ENCODE data around the gene NLRP5. TPM values are rescaled to one million over a fixed set of nuclear protein-coding genes. Genes with fewer than 3 reads are reported as not detected.
"Not testable (repeated sequence)": the region's sequence is repeated elsewhere in the genome, so short reads cannot be mapped to it uniquely, and the experiment has no call there.

The NLRP5 gene
- total RNA-seq, 1 experiment from 2014 or later = not detected

DNA sequence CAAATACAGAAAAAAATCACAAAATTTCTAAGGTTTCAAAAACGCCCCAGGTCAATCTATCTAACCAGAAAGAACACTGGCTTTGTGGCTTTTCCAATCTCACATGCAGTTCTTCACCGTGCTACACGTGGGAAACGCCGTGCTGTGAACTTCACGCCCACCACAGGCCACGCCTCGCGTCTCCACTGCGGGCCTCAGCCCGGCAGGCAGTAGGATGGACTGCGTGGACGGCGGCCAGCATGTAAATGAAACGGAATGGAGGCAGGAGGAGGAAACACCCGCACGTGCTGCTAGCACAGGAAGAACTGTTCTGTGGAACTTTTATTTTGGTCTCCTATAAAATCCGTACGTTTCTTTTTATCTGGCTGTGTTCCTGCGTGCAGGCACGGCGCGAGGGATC is 110.7 kb downstream of the NLRP5 start:
- intact Hi-C loops (cut with micrococcal nuclease; ENCODE audit: unreplicated experiment) = no loop called here
- Histone ChIP-seq H3K4me1 (no peaks in the 10 kb centered on the region), H3K9me3 (no peaks in the 10 kb centered on the region), H3K4me3 (ENCODE audit: low read depth, low read length) (no peak overlapping the region), H3K27me3 (replicated peaks; ENCODE audit: control insufficient read depth, insufficient read depth, low read length) (no peaks in the 10 kb centered on the region), H3K36me3 (ENCODE audit: control insufficient read depth, insufficient read depth, low read length) (peaks cover 4% of the 10 kb centered on the region)
- no peak for DNase-seq
- Mint-ChIP-seq H3K36me3 (ENCODE audit: insufficient read depth, unreplicated experiment) (peaks cover 83% of the 10 kb centered on the region), H3K9me3 (ENCODE audit: unreplicated experiment) (no peaks in the 10 kb centered on the region), H3K27me3 (ENCODE audit: insufficient read depth, unreplicated experiment) (no peaks in the 10 kb centered on the region), H3K27ac (ENCODE audit: unreplicated experiment) (no peak overlapping the region), H3K4me3 (ENCODE audit: unreplicated experiment) (no peak overlapping the region), H3K4me1 (ENCODE audit: low read depth, unreplicated experiment) (no peaks in the 10 kb centered on the region)
- ChIA-PET POLR2A (no interaction called here), CTCF (no interaction called here)
- TF ChIP-seq, protein P1, sequence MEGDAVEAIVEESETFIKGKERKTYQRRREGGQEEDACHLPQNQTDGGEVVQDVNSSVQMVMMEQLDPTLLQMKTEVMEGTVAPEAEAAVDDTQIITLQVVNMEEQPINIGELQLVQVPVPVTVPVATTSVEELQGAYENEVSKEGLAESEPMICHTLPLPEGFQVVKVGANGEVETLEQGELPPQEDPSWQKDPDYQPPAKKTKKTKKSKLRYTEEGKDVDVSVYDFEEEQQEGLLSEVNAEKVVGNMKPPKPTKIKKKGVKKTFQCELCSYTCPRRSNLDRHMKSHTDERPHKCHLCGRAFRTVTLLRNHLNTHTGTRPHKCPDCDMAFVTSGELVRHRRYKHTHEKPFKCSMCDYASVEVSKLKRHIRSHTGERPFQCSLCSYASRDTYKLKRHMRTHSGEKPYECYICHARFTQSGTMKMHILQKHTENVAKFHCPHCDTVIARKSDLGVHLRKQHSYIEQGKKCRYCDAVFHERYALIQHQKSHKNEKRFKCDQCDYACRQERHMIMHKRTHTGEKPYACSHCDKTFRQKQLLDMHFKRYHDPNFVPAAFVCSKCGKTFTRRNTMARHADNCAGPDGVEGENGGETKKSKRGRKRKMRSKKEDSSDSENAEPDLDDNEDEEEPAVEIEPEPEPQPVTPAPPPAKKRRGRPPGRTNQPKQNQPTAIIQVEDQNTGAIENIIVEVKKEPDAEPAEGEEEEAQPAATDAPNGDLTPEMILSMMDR (IDR thresholded peaks at IDR 0.05; ENCODE audit: insufficient read depth in 1 of 2, low read depth in 1 of 2, low read length in 1 of 2, severe bottlenecking in 1 of 2, unreplicated experiment in 1 of 2) = no peak
- BruUV-seq (replicated peaks) = no TSS peak

DNA sequence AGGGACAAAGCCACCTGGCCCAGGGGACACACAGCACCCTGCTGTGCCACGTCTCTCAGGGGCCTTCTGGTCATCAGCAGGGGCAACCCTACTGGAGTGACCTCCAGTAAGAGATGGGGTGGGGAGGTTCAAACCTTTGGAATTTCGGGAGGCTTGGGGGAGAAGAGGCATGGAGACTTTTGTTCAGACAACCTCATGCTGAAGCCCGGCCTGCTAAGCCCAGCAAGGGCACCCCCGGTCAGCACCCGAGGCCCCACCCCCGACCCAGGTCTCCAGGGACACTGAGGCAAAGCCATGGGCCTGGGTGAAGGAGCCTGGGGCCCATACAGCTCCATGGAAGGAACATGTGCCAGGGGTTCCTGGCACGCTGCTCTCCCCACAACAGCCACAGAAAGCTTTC is 111.2 kb downstream of the NLRP5 start:
- Histone ChIP-seq H3K27me3 (replicated peaks; ENCODE audit: control insufficient read depth, insufficient read depth, low read length) (no peaks in the 10 kb centered on the region), H3K4me3 (ENCODE audit: low read depth, low read length) (no peak overlapping the region), H3K9me3 (no peaks in the 10 kb centered on the region), H3K36me3 (ENCODE audit: control insufficient read depth, insufficient read depth, low read length) (peaks cover 4% of the 10 kb centered on the region), H3K4me1 (no peaks in the 10 kb centered on the region)
- TF ChIP-seq, protein P1 (IDR thresholded peaks at IDR 0.05; ENCODE audit: insufficient read depth in 1 of 2, low read depth in 1 of 2, low read length in 1 of 2, severe bottlenecking in 1 of 2, unreplicated experiment in 1 of 2) = no peak
- no peak for DNase-seq
- H3K4me1 Mint-ChIP-seq (ENCODE audit: low read depth, unreplicated experiment) = no peaks in the 10 kb centered on the region
- H3K36me3 Mint-ChIP-seq (ENCODE audit: insufficient read depth, unreplicated experiment) = peaks cover 81% of the 10 kb centered on the region
- H3K27ac Mint-ChIP-seq (ENCODE audit: unreplicated experiment) = no peak overlapping the region
- H3K9me3 Mint-ChIP-seq (ENCODE audit: unreplicated experiment) = no peaks in the 10 kb centered on the region
- H3K27me3 Mint-ChIP-seq (ENCODE audit: insufficient read depth, unreplicated experiment) = no peaks in the 10 kb centered on the region
- H3K4me3 Mint-ChIP-seq (ENCODE audit: unreplicated experiment) = no peak overlapping the region
- intact Hi-C loops (cut with micrococcal nuclease; ENCODE audit: unreplicated experiment) = no loop called here
- ChIA-PET POLR2A (no interaction called here), CTCF (no interaction called here)
- no TSS peak for BruUV-seq (replicated peaks)

DNA sequence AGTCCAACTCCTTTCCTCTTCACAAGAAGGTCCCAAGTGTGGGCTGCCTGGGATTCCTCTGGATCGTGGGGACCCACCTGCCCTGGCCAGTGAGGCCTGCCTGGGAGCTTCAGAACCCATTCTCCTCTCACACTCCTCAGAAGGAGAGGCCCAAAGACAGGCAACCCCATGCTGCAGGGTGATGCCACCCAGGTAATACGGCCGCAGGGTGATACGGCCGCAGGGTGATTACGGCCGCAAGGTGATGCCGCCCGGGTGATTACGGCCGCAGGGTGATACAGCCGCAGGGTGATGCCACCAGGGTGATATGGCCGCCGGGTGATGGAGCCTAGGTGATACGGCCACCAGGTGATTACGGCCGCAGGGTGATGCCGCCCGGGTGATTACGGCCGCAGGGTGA is 111.7 kb downstream of the NLRP5 start:
- H3K4me3 Mint-ChIP-seq (ENCODE audit: unreplicated experiment); H3K27me3 Mint-ChIP-seq (ENCODE audit: insufficient read depth, unreplicated experiment); H3K9me3 Mint-ChIP-seq (ENCODE audit: unreplicated experiment); H3K27ac Mint-ChIP-seq (ENCODE audit: unreplicated experiment); CTCF ChIA-PET; POLR2A ChIA-PET; H3K36me3 ChIP-seq (ENCODE audit: control insufficient read depth, insufficient read depth, low read length); H3K27me3 ChIP-seq (replicated peaks; ENCODE audit: control insufficient read depth, insufficient read depth, low read length); H3K4me3 ChIP-seq (ENCODE audit: low read depth, low read length); intact Hi-C loops (cut with micrococcal nuclease; ENCODE audit: unreplicated experiment); BruUV-seq (replicated peaks); DNase-seq; H3K9me3 ChIP-seq; H3K4me1 ChIP-seq; H3K4me1 Mint-ChIP-seq (ENCODE audit: low read depth, unreplicated experiment): not testable (repeated sequence)
- H3K36me3 Mint-ChIP-seq (ENCODE audit: insufficient read depth, unreplicated experiment) = peaks cover 78% of the 10 kb centered on the region

All from Caco-2 (cell line).